SK-N-SH (cell line): ENCODE results near the gene MRPL27. TPM values are rescaled to one million over a fixed set of nuclear protein-coding genes. Genes with fewer than 3 reads are reported as not detected.

Experiments
- CTCF ChIA-PET: fragments of 300-600, 350-600 bp; formaldehyde crosslinking; extraction: SDS; loops from one replicate; lab custom pipeline; 2021; lab: Yijun Ruan, JAX
- POLR2A ChIA-PET: fragments of 350-600 bp; sonication (Branson Sonifier 250); formaldehyde crosslinking; extraction: SDS; loops from one replicate; lab custom pipeline; 2020; ENCODE audit warnings: antibody characterized with exemption, inconsistent platforms; lab: Yijun Ruan, JAX
- DNase-seq: peaks from one replicate; pipeline ENCODE4 v3.0.0; 2012
- H2AFZ ChIP-seq: fragments of 200-600 bp; sonication (generic); 2 replicates; pipeline ENCODE4 v1.8.1; 2016; ENCODE audit warnings: antibody characterized with exemption, mild to moderate bottlenecking, low read depth
- H3F3A ChIP-seq: fragments of 200-600 bp; sonication (generic); replicated peaks from 2 replicates; pipeline ENCODE3; 2016; ENCODE audit warnings: antibody characterized with exemption, mild to moderate bottlenecking; ENCODE audit not compliant: insufficient read depth
- H3K27ac ChIP-seq, 2 experiments: fragments of 200-500 bp in 1 of 2; fragments of 200-600 bp in 1 of 2; sonication (Bioruptor generic) in 1 of 2; sonication (generic), shearing (Covaris generic) in 1 of 2; 2 replicates each; pipeline versions ENCODE4 v1.5.1 to v1.6.1; 2014 to 2016; ENCODE audit warnings: low read depth in 2 of 2, inconsistent platforms in 1 of 2, low read length in 1 of 2, mild to moderate bottlenecking in 1 of 2, mixed read lengths in 1 of 2
- H3K27me3 ChIP-seq: fragments of 200-600 bp; sonication (generic), shearing (Covaris generic); 2 replicates; pipeline ENCODE4 v1.6.1; 2016; ENCODE audit warnings: mixed run types; ENCODE audit not compliant: insufficient read depth
- H3K36me3 ChIP-seq, 2 experiments: fragments of 200-500 bp in 1 of 2; fragments of 200-600 bp in 1 of 2; sonication (Bioruptor generic) in 1 of 2; sonication (generic) in 1 of 2; replicated peaks in 1 of 2; 2 replicates each; pipeline versions ENCODE3 to v1.5.1; 2014 to 2016; ENCODE audit warnings: low read length in 1 of 2, mild to moderate bottlenecking in 1 of 2; ENCODE audit not compliant: insufficient read depth in 2 of 2, control insufficient read depth in 1 of 2
- H3K4me1 ChIP-seq, 2 experiments: fragments of 200-500 bp in 1 of 2; fragments of 200-600 bp in 1 of 2; sonication (Bioruptor generic) in 1 of 2; sonication (generic), shearing (Covaris generic) in 1 of 2; 2 replicates each; pipeline versions ENCODE4 v1.5.1 to v1.6.1; 2014 to 2016; ENCODE audit warnings: low read depth in 1 of 2, low read length in 1 of 2, mixed run types in 1 of 2; ENCODE audit not compliant: insufficient read depth in 2 of 2, control insufficient read depth in 1 of 2
- H3K4me2 ChIP-seq: fragments of 200-600 bp; sonication (generic), shearing (Covaris generic); 2 replicates; pipeline ENCODE4 v1.6.1; 2017; ENCODE audit warnings: mixed run types
- H3K4me3 ChIP-seq, 2 experiments: fragments of 200-500 bp in 1 of 2; fragments of 200-600 bp in 1 of 2; sonication (Bioruptor generic) in 1 of 2; sonication (generic), shearing (Covaris generic) in 1 of 2; 2 replicates each; pipeline versions ENCODE4 v1.5.1 to v1.8.1; 2014 to 2016; ENCODE audit warnings: low read depth in 2 of 2, inconsistent platforms in 1 of 2, low read length in 1 of 2, mild to moderate bottlenecking in 1 of 2, mixed read lengths in 1 of 2, moderate library complexity in 1 of 2
- H3K79me2 ChIP-seq: fragments of 200-600 bp; sonication (generic); 2 replicates; pipeline ENCODE4 v1.8.1; 2017; ENCODE audit warnings: mild to moderate bottlenecking; ENCODE audit not compliant: insufficient read depth
- H3K9ac ChIP-seq: fragments of 200-600 bp; sonication (generic); 2 replicates; pipeline ENCODE4 v1.6.1; 2017; ENCODE audit warnings: mixed run types
- H3K9me2 ChIP-seq: fragments of 200-600 bp; sonication (generic); 2 replicates; pipeline ENCODE4 v1.6.1; 2017; ENCODE audit warnings: mixed run types
- H3K9me3 ChIP-seq: fragments of 200-600 bp; sonication (generic); 2 replicates; pipeline ENCODE4 v1.6.1; 2017; ENCODE audit warnings: mixed run types, mild to moderate bottlenecking, moderate library complexity
- H4K20me1 ChIP-seq: fragments of 200-600 bp; sonication (generic); 2 replicates; pipeline ENCODE4 v1.6.1; 2017; ENCODE audit warnings: mild to moderate bottlenecking, mixed run types; ENCODE audit not compliant: insufficient read depth
- EP300 ChIP-seq, 2 experiments: IDR thresholded peaks; 2 replicates each; pipeline versions ENCODE4 v1.4.0 to v1.6.1; 2012; ENCODE audit warnings: borderline replicate concordance in 1 of 2, low read depth in 1 of 2, low read length in 1 of 2
- EZH2phosphoT487 ChIP-seq: fragments of 200-600 bp; sonication (generic); IDR thresholded peaks from 2 replicates; pipeline ENCODE4 v1.6.1; 2017; ENCODE audit warnings: low read depth, mixed run types, mild to moderate bottlenecking, antibody characterized with exemption, moderate library complexity, borderline replicate concordance
- GABPA ChIP-seq: IDR thresholded peaks from 2 replicates; pipeline ENCODE4 v1.4.0; 2012; ENCODE audit warnings: low read depth, mild to moderate bottlenecking
- NFIC ChIP-seq: IDR thresholded peaks from 2 replicates; pipeline ENCODE4 v1.4.0; 2012; ENCODE audit warnings: borderline replicate concordance
- RXRA ChIP-seq: IDR thresholded peaks from 2 replicates; pipeline ENCODE4 v1.4.0; 2012; ENCODE audit warnings: low read depth, mild to moderate bottlenecking, borderline replicate concordance
- TCF12 ChIP-seq: IDR thresholded peaks from 2 replicates; pipeline ENCODE4 v1.4.0; 2012
- YY1 ChIP-seq: IDR thresholded peaks from 2 replicates; pipeline ENCODE4 v1.4.0; 2012; ENCODE audit warnings: low read depth, mild to moderate bottlenecking
- whole genome bisulfite sequencing: methylation state at CpG from one replicate; pipeline ENCODE4 v1.1.6; 2017; ENCODE audit warnings: low lambda C conversion rate; 5-methylcytosine and 5-hydroxymethylcytosine counted together
- polyA plus RNA-seq, 3 experiments: library from polyadenylated mRNA; depleted of rRNA; stranded (reverse); fragments of >200 nt; gene quantifications; 2 replicates each; pipeline ENCODE4 v1.2.3, GENCODE V29; 2012
- TF ChIP-seq, protein P1 (sequence below): fragments of 200-600 bp; sonication (generic); IDR thresholded peaks from 2 replicates; pipeline ENCODE4 v1.6.1; 2017; ENCODE audit warnings: antibody characterized with exemption, mild to moderate bottlenecking, moderate library complexity
- TF ChIP-seq, protein P2 (sequence below): fragments of 150-350 bp; IDR thresholded peaks from 2 replicates; pipeline ENCODE4 v1.6.1; 2017; ENCODE audit warnings: antibody characterized with exemption, low read length, low read depth, borderline replicate concordance

The MRPL27 gene
- polyA plus RNA-seq, 1 of the 3 experiments (the other 2 are of a cell fraction), result 266 TPM

DNA sequence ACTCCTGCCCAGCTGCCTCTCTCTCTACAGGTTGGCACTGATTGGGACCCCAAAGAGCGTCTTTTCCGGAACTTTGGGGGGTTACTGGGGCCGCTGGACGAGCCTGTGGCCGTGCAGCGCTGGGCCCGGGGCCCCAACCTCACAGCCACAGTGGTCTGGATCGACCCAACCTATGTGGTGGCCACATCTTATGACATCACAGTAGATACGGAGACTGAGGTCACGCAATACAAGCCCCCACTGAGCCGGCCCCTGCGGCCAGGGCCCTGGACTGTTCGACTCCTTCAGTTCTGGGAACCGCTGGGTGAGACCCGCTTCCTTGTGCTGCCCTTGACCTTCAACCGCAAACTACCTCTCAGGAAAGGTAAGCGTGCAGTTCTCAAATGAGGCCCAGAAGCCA, 14.8 kb downstream of the MRPL27 start (continued):
- TF ChIP-seq, protein P1, sequence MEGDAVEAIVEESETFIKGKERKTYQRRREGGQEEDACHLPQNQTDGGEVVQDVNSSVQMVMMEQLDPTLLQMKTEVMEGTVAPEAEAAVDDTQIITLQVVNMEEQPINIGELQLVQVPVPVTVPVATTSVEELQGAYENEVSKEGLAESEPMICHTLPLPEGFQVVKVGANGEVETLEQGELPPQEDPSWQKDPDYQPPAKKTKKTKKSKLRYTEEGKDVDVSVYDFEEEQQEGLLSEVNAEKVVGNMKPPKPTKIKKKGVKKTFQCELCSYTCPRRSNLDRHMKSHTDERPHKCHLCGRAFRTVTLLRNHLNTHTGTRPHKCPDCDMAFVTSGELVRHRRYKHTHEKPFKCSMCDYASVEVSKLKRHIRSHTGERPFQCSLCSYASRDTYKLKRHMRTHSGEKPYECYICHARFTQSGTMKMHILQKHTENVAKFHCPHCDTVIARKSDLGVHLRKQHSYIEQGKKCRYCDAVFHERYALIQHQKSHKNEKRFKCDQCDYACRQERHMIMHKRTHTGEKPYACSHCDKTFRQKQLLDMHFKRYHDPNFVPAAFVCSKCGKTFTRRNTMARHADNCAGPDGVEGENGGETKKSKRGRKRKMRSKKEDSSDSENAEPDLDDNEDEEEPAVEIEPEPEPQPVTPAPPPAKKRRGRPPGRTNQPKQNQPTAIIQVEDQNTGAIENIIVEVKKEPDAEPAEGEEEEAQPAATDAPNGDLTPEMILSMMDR, result no peak
- TF ChIP-seq, protein P2, sequence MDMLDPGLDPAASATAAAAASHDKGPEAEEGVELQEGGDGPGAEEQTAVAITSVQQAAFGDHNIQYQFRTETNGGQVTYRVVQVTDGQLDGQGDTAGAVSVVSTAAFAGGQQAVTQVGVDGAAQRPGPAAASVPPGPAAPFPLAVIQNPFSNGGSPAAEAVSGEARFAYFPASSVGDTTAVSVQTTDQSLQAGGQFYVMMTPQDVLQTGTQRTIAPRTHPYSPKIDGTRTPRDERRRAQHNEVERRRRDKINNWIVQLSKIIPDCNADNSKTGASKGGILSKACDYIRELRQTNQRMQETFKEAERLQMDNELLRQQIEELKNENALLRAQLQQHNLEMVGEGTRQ, result no peak
- TF ChIP-seq RXRA, result no peak
- no peak for TF ChIP-seq YY1

DNA sequence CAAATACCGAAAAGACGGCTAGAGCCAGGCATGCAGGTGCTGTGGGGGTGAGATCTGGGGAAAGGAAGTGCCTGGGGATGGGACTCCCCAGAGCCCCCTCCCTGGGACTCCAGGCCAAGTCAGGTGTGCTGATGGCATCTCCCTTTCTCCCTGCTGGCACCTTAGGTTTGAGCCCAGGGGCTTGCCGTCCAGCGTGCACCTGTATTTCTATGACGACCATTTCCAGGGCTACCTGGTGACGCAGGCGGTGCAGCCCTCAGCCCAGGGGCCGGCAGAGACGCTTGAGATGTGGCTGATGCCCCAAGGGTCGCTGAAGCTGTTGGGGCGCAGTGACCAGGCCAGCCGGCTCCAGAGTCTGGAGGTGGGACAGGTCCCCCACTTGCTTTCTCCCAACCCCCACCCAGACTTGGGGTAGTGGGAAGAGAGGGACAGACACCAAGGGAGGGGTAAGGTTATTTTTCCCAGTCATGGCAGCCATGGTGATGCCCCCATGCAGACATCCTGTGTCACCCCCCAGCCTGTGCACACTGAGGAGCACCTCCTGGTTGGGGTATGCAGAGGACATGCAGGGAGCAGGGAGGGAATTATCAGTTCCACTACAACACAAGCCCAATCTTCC, 16.0 kb downstream of the MRPL27 start:
- Histone ChIP-seq H3K27me3 (no peaks in the 10 kb centered on the region), H3K79me2 (0 out of 2 replicates have a peak, but pooled peaks cover 2% of the 10 kb centered on the region), H3K9me2 (no peaks in the 10 kb centered on the region), H4K20me1 (peaks cover 11% of the 10 kb centered on the region; the same call in 1 of the 2 replicates), H3F3A (peaks cover 7% of the 10 kb centered on the region), H3K4me3 (no peak overlapping the region), H3K9ac (no peak overlapping the region), H2AFZ (no peak overlapping the region), H3K27ac (no peak overlapping the region), H3K9me3 (no peaks in the 10 kb centered on the region), H3K4me1 (peaks cover 0 to 6% of the 10 kb centered on the region in 2 experiments; a peak in 1 of 4 replicates), H3K4me2 (no peak overlapping the region), H3K36me3 (peaks cover 43 to 68% of the 10 kb centered on the region in 2 experiments)
- 96% methylated on average over 10 of the region's 12 CpGs for WGBS
- CTCF ChIA-PET, result interaction anchor here (1.5 kb wide), 1 partner anchor 11 kb away, joined by 4 read pairs; the partner anchor contains the start of gene XYLT2
- POLR2A ChIA-PET, result no interaction called here
- DNase-seq, result no peak
- TF ChIP-seq EZH2phosphoT487 (no peak), NFIC (no peak)
- TF ChIP-seq, protein P1, result no peak

DNA sequence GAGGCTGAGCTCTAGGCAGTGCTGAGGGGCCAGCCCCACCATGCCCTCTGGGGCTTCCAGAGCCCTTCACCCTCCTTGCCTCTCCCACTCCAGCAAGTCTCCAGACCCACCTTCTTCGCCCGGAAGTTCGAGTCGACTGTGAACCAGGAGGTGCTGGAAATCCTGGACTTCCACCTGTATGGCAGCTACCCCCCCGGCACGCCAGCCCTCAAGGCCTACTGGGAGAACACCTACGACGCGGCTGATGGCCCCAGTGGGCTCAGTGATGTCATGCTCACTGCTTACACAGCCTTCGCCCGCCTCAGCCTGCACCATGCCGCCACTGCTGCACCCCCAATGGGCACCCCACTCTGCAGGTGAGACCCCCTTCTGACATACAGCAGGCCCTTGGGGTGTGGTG, 16.6 kb downstream of the MRPL27 start:
- ChIA-PET CTCF (interaction anchor here (1.2 to 1.8 kb wide), 3 partner anchors 10 to 123 kb away, joined by 3 to 7 read pairs (median 4); partner anchors contain the start of gene XYLT2), POLR2A (no interaction called here)
- H3K4me3 ChIP-seq, result no peak overlapping the region
- no peaks in the 10 kb centered on the region for H3K9me3 ChIP-seq
- no peak for DNase-seq
- peaks cover 43 to 70% of the 10 kb centered on the region in 2 experiments for H3K36me3 ChIP-seq
- no peak overlapping the region for H3K27ac ChIP-seq
- H3K4me1 ChIP-seq, result peaks cover 0 to 9% of the 10 kb centered on the region in 2 experiments; a peak in 1 of 4 replicates
- no peaks in the 10 kb centered on the region for H3K9me2 ChIP-seq
- no peak overlapping the region for H3K4me2 ChIP-seq
- peaks cover 16% of the 10 kb centered on the region; the same call in 1 of the 2 replicates for H4K20me1 ChIP-seq
- H3K27me3 ChIP-seq, result no peaks in the 10 kb centered on the region
- no peak overlapping the region for H3K9ac ChIP-seq
- no peak overlapping the region for H2AFZ ChIP-seq
- peaks cover 5% of the 10 kb centered on the region for H3F3A ChIP-seq
- H3K79me2 ChIP-seq, result 0 out of 2 replicates have a peak, but pooled peaks cover 8% of the 10 kb centered on the region
- TF ChIP-seq EP300 (IDR thresholded peaks at IDR 0.05; ENCODE audit: borderline replicate concordance in 1 of 2, low read depth in 1 of 2, low read length in 1 of 2) (no peak), TCF12 (no peak), GABPA (no peak), YY1 (no peak)
- WGBS, result 97% methylated on average over 12 of the region's 12 CpGs
